HUDEP-2 (cell line): ENCODE results near the gene OR2T2.
"Not testable (repeated sequence)": the region's sequence is repeated elsewhere in the genome, so short reads cannot be mapped to it uniquely, and the experiment has no call there.

Experiments
- DNase-seq, 76 experiments: peaks; one replicate each; lab custom pipeline; 2025; ENCODE audit not compliant: unreplicated experiment in 76 of 76; lab: John Stamatoyannopoulos, UW

Gene OR2T2

DNA sequence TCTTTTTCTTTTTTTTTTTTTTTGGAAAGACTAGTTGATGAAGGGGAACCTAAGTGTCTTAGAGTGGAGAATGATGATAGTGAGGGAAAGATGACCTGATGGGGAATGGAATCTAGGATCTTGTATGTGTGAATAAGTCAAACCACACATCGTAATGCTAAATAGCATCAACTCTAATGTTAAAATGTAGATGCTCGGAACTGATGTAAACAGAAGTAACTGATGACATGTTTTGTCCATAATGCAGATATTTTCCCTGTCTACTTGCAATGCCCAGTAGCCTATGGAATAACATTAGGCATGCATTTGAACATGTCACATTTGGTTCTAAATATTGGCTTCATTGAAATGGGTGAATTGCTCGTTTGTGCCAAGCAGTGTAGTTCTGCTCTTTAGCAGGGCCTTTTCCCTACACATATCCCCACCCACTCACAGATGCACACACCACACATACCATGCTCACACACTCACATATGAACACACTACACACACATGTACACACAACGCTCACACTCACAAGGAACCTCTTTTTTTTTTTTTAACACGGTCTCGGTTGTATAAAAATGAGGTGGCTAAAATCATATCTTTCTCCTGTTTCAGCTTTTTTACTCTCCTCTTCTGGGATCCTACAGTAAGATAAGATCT is 4.5 kb downstream of the OR2T2 start:
- not testable (repeated sequence) for DNase-seq

DNA sequence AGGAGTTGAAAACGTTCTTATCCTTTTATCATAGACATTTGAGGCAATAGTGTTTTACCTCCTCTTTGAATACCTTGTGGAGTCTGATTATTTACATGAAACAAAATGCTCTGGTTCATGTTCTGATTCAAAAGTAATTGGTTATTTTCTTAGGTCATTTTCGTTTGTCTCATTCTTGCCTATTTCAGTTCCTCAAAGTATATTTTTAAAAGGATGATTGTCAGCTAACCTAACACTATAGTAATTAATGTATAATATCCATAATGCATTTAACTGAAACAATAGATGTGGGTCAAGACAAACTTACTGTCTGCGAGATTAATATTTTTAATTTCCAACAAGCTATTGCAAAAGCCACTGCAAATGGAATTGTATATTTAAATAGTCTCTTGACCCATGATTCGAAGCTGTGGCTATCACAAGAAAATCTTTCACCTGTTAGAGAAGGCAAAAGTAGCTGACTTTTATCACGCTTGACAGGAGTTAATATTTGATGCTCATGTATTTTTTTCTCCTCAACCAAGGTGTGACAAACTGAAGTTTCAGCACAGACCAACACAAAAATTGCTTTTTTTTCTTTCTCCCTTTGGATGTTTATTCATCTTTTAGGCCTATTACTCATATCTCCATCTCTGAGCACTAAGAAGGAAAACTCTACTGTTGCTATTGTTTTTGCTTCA is 5.2 kb downstream of the OR2T2 start:
- not testable (repeated sequence) for DNase-seq

DNA sequence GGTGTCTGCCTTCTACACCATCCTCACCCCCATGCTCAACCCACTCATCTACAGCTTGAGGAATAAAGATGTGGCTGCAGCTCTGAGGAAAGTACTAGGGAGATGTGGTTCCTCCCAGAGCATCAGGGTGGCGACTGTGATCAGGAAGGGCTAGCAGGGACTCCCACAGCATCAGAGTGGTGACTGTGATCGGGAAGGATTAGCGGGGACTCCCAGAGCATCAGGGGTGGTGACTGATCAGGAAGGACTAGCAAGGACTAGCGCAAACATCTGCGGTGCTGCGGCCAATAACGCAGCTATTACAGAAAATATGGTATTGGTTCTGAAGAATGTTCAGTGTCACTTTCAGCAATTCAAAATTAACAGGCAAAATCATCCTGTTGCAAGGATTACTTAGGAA is 8.2 kb downstream of the OR2T2 start:
- DNase-seq, result not testable (repeated sequence)

DNA sequence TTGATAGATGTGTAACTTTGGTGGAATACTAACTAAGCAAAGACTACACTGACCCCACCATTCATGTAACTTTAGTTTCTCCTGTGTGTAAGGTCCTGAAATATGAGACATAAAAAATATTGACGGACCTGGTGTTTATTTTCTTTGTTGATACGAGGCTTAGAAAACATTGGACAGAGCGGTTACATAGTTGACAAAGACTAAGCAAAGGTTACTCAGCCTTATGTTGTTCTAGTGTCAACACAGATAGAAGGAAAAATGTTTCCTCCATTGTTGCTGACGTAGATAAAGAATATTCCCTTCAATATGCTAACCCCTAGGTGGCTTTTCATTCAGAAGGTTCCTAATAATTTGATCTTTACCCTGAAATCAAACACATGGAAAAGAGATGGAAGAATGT is 9.6 kb downstream of the OR2T2 start:
- not testable (repeated sequence) for DNase-seq

DNA sequence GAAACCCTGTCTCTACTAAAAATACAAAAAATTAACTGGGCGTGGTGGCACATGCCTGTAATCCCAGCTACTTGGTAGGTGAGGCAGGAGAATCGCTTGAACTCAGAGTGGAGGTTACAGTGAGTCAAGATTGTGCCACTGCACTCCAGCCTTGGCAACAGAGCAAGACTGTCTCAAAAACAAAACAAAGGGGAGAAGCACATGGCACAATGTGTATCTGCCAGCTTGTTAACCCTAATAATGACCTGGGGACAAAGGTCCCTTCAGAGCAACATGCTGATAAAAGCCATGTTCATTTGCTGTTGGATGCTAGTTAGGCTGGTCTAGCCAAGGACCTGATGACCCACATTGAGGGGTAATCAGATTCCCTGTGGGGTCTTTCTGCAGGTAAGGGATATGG is 11.2 kb downstream of the OR2T2 start:
- DNase-seq, result not testable (repeated sequence)

DNA sequence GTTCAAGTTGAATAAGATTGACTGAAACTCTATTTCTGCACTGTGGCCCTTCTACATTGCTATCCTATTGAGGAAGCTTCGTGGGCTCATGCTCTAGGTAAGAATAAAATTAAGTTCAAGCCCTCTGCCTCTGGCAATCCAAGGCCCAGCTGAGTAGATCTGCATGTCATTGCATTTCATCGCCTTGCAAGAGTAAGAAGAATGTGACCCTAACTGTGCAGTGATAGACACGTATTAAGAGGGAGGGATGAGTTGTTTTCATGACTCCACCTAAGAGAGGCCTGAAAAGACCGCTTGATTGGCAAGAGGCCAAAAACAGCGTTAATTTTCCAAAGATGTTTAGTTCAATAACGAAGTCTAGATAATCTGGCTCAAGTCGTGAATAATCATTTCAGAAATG is 13.7 kb downstream of the OR2T2 start:
- DNase-seq, result not testable (repeated sequence)

DNA sequence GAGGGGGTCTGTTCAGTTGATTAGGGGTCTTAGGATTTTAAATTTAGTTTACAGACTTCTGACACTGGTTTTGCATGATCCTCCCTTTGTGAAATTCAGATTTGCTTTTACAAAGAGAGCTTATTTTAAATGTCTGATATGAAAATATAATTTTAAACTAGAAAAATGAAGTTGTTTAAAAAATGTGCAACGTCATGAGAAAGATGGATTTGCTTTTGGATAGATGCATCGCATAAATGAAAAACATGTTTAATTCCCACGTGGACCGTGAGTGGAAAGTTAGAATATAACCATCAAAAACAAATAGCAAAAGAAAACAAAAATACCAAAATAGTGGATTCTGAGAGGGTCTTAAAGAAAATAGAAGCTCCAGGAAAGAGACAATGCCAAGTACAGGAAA is 25.7 kb downstream of the OR2T2 start:
- no peak for DNase-seq

DNA sequence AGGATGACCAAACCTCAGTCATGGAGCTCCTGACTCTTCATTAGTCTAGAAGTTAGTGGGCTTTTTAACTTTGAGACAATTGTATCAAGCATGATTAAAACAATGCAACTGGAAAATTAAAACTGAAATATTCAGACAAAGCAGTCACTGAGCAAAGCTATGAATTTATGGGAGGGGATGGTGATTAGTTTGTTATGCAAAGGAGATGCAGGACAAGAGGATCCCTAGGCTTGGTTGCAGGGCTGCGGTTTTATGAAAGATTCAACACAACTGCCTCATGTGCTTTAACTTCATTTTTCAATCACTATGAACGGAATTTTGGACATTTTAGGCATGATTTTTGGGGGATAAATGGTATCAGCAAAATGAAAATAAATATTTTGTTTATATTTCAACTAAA is 26.7 kb downstream of the OR2T2 start:
- not testable (repeated sequence) for DNase-seq

DNA sequence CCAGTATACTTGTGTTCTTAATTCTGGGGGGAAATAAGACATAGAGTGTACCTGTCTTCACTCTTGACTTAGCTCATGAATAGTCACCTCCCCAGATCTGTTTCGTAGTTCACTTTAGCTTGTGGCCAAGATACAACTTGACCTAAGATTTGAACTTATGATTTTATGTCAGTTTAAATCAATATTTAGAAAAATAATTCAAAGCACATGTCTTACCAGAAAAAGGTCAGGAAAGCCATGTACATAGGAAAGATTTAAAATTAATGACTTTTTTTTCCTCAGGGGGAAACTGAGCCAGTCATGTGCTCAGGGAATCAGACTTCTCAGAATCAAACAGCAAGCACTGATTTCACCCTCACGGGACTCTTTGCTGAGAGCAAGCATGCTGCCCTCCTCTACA is 27.6 kb downstream of the OR2T2 start, which contains the start of gene OR2T3:
Gene OR2T3, plus strand, starts transcription at position 301 of the 400 bp plus-strand sequence. Its CDS starts 0 bp downstream, at position 301.
- DNase-seq, result not testable (repeated sequence)

DNA sequence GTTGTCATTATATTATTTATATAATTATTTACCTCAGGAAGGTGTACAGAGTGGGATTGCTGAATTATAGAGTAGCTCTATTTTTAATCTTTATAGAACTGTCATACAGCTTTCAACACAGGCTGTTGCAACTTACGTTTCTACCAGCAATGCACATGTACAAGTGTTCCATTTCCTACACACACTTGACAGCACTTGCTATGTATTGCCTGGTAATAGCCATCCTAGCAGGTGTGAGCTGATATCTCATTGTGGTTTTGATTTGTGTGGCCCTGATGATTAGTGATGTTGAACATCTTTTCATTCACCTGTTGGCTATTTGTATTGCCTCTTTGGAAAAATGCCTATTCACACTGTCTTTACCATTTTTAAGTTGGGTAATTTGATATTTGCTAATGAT is 30.2 kb downstream of the OR2T2 start:
- DNase-seq, result not testable (repeated sequence)

DNA sequence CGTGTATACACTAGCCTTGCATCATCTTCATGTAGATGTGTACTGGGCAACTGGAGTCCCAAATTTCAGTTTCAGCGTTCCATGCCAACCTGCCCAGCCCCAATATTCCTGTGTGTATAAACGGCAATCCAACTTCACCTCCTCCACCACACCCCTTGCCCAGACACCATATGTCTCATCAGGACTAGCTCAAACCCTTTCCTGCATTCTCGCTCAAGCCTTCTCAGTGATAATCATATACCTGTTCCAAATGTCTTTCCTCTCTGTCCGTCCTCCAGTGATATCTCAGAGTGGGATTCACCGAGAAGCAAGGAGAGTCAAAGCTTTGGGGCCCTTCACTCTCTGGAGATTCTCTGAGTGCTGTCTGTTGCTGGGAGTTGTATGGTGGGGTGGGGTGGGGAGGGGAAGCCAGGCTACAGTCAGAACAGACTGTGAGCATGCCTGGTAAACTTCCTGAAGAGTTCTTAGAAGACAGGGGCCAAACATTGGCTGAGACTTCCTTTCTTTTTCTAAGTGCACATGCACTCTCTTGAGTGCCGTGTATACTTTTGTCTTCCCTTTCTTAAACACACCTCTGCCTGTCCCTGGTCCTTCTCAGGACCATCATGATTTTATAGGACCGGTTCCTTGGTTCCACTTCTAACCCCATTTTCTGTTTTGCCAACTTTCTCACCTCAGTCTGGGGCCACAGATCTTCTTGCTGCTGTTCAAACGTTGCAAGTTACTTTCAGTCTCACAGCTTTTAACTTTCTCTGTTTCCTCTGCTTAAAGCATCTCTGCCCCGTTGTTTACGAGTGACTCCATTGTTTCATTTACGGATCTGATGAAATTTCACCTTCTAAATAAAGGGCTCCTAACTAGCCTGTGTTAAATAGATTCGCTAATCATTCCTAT is 36.5 kb downstream of the OR2T2 start:
- not testable (repeated sequence) for DNase-seq

DNA sequence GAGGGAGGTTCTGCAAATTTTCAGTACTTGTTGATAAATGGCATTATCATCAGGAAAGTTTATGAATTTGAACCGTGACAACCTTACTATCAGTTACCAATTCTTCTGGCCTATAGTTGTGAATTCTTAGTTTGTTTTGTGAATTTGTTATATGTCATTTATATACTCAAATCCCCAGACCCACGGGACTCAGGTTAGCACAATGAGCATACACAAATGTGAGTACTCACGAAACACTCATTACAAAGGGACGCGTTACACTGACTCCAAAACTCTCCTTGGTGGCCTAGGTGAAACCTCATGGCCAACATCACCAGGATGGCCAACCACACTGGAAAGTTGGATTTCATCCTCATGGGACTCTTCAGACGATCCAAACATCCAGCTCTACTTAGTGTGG is 42.9 kb downstream of the OR2T2 start, which contains the start of gene OR2T5:
Gene OR2T5, plus strand, starts transcription at position 301 of the 400 bp plus-strand sequence. Its CDS starts 0 bp downstream, at position 301.
- not testable (repeated sequence) for DNase-seq

DNA sequence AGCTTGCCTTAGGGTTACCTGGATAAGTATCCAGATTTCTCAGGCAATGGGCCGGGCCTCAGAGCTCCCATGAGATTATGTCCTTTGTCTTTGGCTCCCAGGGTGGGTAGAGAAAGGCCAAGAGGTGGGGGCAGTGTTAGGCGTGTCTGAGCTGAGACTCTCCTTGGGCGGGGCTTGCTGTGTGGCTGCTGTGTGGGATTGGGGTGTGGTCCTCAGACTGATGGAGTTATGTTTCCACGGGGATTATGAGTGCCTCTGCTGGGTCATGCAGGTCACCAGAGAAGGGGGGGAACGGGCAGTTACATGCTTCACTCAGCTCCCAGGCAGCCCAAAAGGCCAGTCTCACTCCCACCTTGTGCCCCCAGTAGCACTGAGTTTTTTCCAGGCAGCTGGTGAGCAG is 51.2 kb downstream of the OR2T2 start:
- DNase-seq, result not testable (repeated sequence)

DNA sequence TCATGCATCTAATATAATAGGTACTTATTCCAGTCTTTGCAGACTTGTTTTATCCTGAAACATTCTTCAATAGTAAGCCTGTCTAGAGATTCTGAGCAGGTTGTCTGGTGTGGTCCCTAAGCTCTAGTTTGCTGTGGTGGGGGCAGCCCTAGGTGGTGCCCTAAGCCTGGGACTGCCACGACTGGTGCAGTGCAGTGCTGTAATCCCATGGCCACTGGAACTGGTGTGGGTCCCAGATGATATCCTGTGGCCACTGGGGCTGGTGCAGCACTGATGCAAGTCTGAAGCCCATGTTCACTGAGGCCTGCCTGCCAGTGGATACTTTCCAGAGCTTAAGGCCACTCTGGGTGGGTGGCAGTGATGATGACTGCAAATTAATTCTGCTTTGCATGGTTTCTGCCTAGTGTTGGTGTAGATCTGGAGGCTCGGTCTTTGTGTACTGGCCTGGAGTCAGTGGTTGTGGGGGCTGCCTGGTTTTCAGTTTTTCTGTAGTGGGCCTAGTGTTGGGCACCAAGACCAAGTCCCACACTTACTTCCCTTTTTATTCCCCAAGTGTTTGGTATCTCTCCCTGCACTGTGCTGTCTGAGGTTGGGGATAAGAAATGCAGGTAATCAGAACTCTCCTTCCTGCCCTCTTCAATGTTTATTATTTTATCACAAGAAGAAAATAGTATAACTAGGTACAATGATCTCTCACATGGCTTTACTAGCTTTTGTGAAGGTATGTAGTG is 55.0 kb downstream of the OR2T2 start:
- not testable (repeated sequence) for DNase-seq
